Smooth muscle cell (in vitro differentiated cells): ENCODE data around the gene GALNT7. TPM values are rescaled to one million over a fixed set of nuclear protein-coding genes. Genes with fewer than 3 reads are reported as not detected.

Experiments
- DNase-seq: peaks from one replicate; lab custom pipeline; 2025; ENCODE audit not compliant: unreplicated experiment; lab: John Stamatoyannopoulos, UW
- H2AFZ ChIP-seq: fragments of 200-600 bp; sonication (generic); 2 replicates; pipeline ENCODE4 v1.6.0; 2016; ENCODE audit warnings: antibody characterized with exemption, low read depth, mild to moderate bottlenecking
- H3F3A ChIP-seq: fragments of 200-600 bp; sonication (generic); 2 replicates; pipeline ENCODE4 v1.6.0; 2017; ENCODE audit warnings: antibody characterized with exemption, low read depth
- H3K27ac ChIP-seq: fragments of 200-600 bp; sonication (generic); 2 replicates; pipeline ENCODE4 v1.5.1; 2016; ENCODE audit warnings: low read depth, mild to moderate bottlenecking
- H3K27me3 ChIP-seq: fragments of 200-600 bp; sonication (generic); 2 replicates; pipeline ENCODE4 v1.6.1; 2016; ENCODE audit warnings: low read depth, mild to moderate bottlenecking
- H3K36me3 ChIP-seq: fragments of 200-600 bp; sonication (generic); 2 replicates; pipeline ENCODE4 v1.5.1; 2016; ENCODE audit warnings: low read depth
- H3K4me1 ChIP-seq: fragments of 200-600 bp; sonication (generic); 2 replicates; pipeline ENCODE4 v1.5.1; 2016; ENCODE audit warnings: low read depth
- H3K4me2 ChIP-seq: fragments of 200-600 bp; sonication (generic); 2 replicates; pipeline ENCODE4 v1.6.0; 2016; ENCODE audit warnings: mild to moderate bottlenecking
- H3K4me3 ChIP-seq: fragments of 200-600 bp; sonication (generic); 2 replicates; pipeline ENCODE4 v1.5.1; 2016; ENCODE audit warnings: mild to moderate bottlenecking
- H3K79me2 ChIP-seq: fragments of 200-600 bp; sonication (generic); 2 replicates; pipeline ENCODE4 v1.6.0; 2016; ENCODE audit warnings: low read depth, mild to moderate bottlenecking
- H3K9ac ChIP-seq: fragments of 200-600 bp; sonication (generic); 2 replicates; pipeline ENCODE4 v1.6.0; 2016; ENCODE audit warnings: low read depth
- H3K9me3 ChIP-seq: fragments of 200-600 bp; sonication (generic); replicated peaks from 2 replicates; pipeline ENCODE4 v1.5.1; 2016; ENCODE audit warnings: low read depth
- H4K20me1 ChIP-seq: fragments of 200-600 bp; sonication (generic); 2 replicates; pipeline ENCODE4 v1.6.0; 2016; ENCODE audit warnings: low read depth
- WGBS: methylation state at CpG from one replicate; pipeline ENCODE4 v1.1.7; 2016; ENCODE audit warnings: low lambda C conversion rate; 5-methylcytosine and 5-hydroxymethylcytosine counted together
- polyA plus RNA-seq: library from polyadenylated mRNA; unstranded; fragments of >200 nt; fragmentation: Nextera tagmentation; extraction: Ambion mirVana; gene quantifications from 2 replicates; pipeline ENCODE4 v1.2.1, GENCODE V29; 2016
- total RNA-seq: library from RNA; depleted of rRNA; stranded (reverse); fragments of >200 nt; gene quantifications from 2 replicates; pipeline ENCODE4 v1.2.3, GENCODE V29; 2014
- TF ChIP-seq, protein P1 (sequence below): fragments of 200-600 bp; sonication (generic); IDR thresholded peaks from 2 replicates; pipeline ENCODE4 v1.5.1; 2017; ENCODE audit warnings: borderline replicate concordance, mild to moderate bottlenecking, antibody characterized with exemption; ENCODE audit not compliant: insufficient read depth, poor library complexity, severe bottlenecking

The GALNT7 gene
- total and polyA plus RNA-seq, 2 experiments from 2014 or later = 9.0 to 33.4 TPM

DNA sequence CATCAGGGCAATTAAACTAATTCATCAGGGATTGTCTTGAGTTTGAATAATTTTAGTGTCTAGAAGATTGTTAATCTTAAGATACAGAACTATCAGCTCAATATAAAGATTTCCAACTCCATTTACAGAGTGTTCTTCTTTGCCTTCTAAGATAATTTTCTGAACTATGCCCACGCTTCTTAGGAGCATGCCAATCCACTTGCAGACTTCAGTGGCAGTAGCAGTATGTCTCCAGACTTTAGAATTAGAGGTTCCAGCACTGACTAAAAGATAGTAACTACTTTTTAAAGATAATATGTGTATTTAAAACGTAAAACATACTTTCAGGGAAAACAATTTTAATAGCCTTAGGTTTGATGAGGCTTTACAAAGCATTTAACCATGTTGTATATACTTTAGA is 34.2 kb upstream of the GALNT7 start:
- Histone ChIP-seq H3K4me1 (no peaks in the 10 kb centered on the region), H3K4me3 (no peak overlapping the region), H3K79me2 (no peaks in the 10 kb centered on the region), H3F3A (no peaks in the 10 kb centered on the region), H3K9me3 (no peaks in the 10 kb centered on the region), H4K20me1 (no peaks in the 10 kb centered on the region), H2AFZ (no peak overlapping the region), H3K4me2 (no peak overlapping the region), H3K27ac (no peak overlapping the region), H3K27me3 (no peaks in the 10 kb centered on the region), H3K9ac (no peak overlapping the region), H3K36me3 (no peaks in the 10 kb centered on the region)
- TF ChIP-seq, protein P1, sequence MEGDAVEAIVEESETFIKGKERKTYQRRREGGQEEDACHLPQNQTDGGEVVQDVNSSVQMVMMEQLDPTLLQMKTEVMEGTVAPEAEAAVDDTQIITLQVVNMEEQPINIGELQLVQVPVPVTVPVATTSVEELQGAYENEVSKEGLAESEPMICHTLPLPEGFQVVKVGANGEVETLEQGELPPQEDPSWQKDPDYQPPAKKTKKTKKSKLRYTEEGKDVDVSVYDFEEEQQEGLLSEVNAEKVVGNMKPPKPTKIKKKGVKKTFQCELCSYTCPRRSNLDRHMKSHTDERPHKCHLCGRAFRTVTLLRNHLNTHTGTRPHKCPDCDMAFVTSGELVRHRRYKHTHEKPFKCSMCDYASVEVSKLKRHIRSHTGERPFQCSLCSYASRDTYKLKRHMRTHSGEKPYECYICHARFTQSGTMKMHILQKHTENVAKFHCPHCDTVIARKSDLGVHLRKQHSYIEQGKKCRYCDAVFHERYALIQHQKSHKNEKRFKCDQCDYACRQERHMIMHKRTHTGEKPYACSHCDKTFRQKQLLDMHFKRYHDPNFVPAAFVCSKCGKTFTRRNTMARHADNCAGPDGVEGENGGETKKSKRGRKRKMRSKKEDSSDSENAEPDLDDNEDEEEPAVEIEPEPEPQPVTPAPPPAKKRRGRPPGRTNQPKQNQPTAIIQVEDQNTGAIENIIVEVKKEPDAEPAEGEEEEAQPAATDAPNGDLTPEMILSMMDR = no peak
- WGBS = 89% methylated on average over 2 of the region's 2 CpGs
- no peak for DNase-seq

DNA sequence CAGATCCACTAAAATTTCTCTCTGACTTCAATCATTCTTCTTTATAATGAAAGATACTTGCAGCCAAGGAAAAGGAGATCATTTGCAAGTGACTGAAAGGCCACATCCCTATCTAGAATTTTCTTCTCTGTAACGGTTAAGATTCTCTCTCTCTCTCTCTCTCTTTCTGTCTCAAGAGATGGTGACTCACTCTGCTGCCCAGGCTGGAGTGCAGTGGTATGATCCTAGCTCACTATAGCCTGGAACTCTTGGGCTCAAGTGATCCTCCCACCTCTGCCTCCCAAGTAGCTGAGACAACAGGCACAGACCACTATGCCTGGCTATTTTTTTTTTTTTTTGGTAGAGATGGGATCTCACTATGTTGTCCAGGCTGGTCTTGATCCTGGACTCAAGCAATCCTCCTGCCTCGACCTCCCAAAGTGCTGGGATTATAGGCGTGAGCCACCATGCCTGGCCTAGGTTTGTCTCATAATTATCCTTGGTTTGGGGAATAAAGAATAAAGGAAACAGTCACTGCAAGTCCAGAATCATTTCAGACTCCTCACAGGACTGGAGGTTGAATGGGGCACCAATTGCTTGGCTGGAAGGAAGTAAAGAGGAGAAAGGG is 33.3 kb upstream of the GALNT7 start:
- 67% methylated on average over 3 of the region's 3 CpGs for WGBS

DNA sequence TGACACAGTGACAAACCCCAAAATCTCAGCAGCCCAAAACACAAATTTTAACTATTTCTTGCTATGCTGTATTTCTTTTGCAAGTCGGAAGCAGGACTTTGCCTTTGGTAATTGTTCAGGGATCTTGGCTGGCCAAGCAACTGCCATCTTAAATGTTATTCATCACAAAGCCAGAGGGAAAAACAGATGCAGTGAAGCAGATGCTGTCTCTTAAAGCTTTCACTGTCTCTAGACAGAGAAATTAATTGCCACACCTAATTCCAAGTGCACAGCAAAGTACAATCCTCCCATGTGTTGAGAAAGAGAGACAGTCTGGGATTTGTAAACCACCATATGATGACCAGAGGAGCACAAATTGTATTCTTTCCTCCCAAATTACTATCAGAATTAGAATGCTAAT is 30.0 kb upstream of the GALNT7 start:
- no peak overlapping the region for H3K9ac ChIP-seq
- no peaks in the 10 kb centered on the region for H3K79me2 ChIP-seq
- no peak overlapping the region for H3K27ac ChIP-seq
- H3K4me1 ChIP-seq = no peaks in the 10 kb centered on the region
- H3F3A ChIP-seq = no peaks in the 10 kb centered on the region
- TF ChIP-seq, protein P1 = no peak
- H3K9me3 ChIP-seq = no peaks in the 10 kb centered on the region
- 100% methylated on average over 1 of the region's 1 CpG for WGBS
- H4K20me1 ChIP-seq = no peaks in the 10 kb centered on the region
- H3K27me3 ChIP-seq = no peaks in the 10 kb centered on the region
- H3K4me3 ChIP-seq = no peak overlapping the region
- no peak for DNase-seq
- no peak overlapping the region for H2AFZ ChIP-seq
- H3K36me3 ChIP-seq = no peaks in the 10 kb centered on the region
- H3K4me2 ChIP-seq = no peak overlapping the region

More for the DNA sequence above, 33.3 kb upstream of the GALNT7 start:
- H4K20me1 ChIP-seq = no peaks in the 10 kb centered on the region
- no peaks in the 10 kb centered on the region for H3K36me3 ChIP-seq
- H3K27ac ChIP-seq = no peak overlapping the region
- no peak overlapping the region for H2AFZ ChIP-seq
- TF ChIP-seq, protein P1 = no peak
- no peaks in the 10 kb centered on the region for H3F3A ChIP-seq
- H3K4me1 ChIP-seq = no peaks in the 10 kb centered on the region
- H3K79me2 ChIP-seq = no peaks in the 10 kb centered on the region
- no peaks in the 10 kb centered on the region for H3K9me3 ChIP-seq
- no peak for DNase-seq
- no peak overlapping the region for H3K9ac ChIP-seq
- no peak overlapping the region for H3K4me3 ChIP-seq
- no peak overlapping the region for H3K4me2 ChIP-seq
- H3K27me3 ChIP-seq = no peaks in the 10 kb centered on the region

DNA sequence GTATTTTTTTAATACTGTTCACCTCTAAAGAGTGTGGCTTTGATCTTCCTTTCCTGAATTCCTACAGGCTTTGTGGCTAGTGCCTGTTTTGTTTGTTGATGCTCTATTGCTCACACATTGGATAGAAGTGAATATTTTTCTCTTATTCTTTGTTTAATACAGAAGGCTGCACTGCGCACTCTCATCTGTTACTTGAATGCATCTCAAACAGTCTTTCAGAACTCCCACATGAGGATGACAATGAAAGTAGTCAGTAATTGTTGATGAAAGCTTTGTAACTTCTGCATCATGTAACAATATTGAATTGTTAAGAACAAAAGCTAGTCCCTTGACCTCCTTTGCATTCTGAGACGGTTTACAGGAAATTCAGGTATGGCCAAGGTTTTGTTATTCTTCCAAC is 29.1 kb upstream of the GALNT7 start:
- 42% methylated on average over 2 of the region's 2 CpGs for WGBS
- H3K4me2 ChIP-seq = no peak overlapping the region
- no peak for DNase-seq
- no peak overlapping the region for H3K4me3 ChIP-seq
- no peaks in the 10 kb centered on the region for H3K9me3 ChIP-seq
- no peak overlapping the region for H3K9ac ChIP-seq
- no peaks in the 10 kb centered on the region for H4K20me1 ChIP-seq
- H3F3A ChIP-seq = no peaks in the 10 kb centered on the region
- H2AFZ ChIP-seq = no peak overlapping the region
- H3K79me2 ChIP-seq = no peaks in the 10 kb centered on the region
- no peaks in the 10 kb centered on the region for H3K4me1 ChIP-seq
- no peaks in the 10 kb centered on the region for H3K27me3 ChIP-seq
- no peak overlapping the region for H3K27ac ChIP-seq
- TF ChIP-seq, protein P1 = no peak
- H3K36me3 ChIP-seq = no peaks in the 10 kb centered on the region
